Coronary artery (tissue), 2 donors: Measurements from ENCODE around the gene TNIP1.

ENCODE experiments used
- DNase-seq: peaks from one replicate; pipeline ENCODE4 v3.0.0-alpha.2; 2017; ENCODE audit warnings: low spot score
- H3K27ac ChIP-seq, 2 donors: fragments of 200-600 bp; sonication (generic); one replicate each; pipeline ENCODE4 v1.5.1; 2016 to 2019
- H3K4me3 ChIP-seq: fragments of 200-600 bp; sonication (generic); 2 replicates; pipeline ENCODE4 v1.5.1; 2016; ENCODE audit warnings: mild to moderate bottlenecking, moderate library complexity
- TF ChIP-seq, protein P1 (sequence below): fragments of 200-600 bp; sonication (generic); IDR thresholded peaks from one replicate; pipeline ENCODE4 v1.5.1; 2019; ENCODE audit warnings: antibody characterized with exemption

The TNIP1 gene

DNA sequence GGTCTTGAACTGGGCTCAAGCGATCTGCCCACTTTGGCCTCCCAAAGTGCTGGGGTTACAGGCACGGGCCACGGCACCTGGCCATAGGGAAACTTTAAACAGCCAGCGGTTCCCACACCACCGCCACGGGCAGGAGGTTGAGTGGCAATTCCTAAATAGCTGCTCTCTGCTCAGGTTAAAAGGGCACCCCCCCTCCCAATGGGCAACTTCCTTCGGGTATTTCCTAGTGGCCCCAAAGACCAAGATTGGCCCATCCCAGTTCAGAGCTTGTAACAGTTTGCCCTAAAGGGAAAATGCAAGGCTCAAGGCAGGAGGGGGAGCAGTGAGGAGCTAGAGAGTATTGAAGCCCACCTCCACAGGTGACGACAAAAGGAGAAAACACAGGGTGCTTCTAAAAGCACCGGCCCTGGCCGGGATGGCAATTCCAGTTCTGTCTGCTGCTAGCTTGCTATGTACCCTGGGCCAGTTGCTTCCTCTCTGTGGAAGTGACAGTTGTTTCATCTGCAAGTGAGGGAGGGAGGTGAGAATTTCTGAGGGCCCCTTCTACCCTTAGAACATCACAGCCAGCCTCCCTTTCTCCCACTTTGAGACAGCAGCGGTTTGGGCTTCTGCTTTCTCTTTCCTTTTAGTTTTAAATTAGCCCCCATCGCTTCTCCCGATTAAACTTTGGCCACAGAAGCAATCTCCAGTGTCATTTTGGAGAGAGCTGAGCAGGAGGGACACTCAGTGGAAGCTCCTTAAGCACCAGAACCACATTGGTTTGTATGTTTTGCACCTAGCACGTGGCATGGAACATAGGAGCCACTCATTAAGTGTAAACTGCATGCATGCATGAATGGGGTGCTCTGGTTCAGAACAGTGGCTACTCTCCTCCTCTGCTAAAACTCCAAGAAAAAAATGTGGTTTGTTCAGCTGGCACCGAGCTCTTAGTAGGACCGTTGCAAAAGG lies 17.3 kb upstream of the TNIP1 start:
- Histone ChIP-seq H3K4me3 (no peak overlapping the region), H3K27ac (no peak overlapping the region)
- TF ChIP-seq, protein P1, sequence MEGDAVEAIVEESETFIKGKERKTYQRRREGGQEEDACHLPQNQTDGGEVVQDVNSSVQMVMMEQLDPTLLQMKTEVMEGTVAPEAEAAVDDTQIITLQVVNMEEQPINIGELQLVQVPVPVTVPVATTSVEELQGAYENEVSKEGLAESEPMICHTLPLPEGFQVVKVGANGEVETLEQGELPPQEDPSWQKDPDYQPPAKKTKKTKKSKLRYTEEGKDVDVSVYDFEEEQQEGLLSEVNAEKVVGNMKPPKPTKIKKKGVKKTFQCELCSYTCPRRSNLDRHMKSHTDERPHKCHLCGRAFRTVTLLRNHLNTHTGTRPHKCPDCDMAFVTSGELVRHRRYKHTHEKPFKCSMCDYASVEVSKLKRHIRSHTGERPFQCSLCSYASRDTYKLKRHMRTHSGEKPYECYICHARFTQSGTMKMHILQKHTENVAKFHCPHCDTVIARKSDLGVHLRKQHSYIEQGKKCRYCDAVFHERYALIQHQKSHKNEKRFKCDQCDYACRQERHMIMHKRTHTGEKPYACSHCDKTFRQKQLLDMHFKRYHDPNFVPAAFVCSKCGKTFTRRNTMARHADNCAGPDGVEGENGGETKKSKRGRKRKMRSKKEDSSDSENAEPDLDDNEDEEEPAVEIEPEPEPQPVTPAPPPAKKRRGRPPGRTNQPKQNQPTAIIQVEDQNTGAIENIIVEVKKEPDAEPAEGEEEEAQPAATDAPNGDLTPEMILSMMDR: no peak
- DNase-seq: no peak

DNA sequence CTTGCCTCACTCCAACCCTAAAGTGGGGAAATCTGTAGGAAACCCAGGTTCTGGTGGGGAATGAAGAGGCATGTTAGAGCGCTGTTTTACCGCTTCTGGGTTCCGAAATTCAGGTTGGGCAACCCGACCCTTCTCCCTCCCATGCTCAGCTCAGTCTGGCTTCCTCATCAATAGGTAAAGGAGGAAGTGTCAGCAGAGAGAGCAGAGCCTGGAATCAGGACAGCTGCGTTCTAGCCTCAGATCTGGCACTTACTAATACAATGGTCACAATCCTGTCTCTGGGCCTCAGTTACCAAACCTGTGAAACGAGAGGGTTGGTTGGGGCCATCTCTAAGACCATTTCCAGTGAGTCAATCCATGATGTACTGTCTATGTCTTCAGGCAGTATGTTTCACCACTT lies 16.2 kb upstream of the TNIP1 start:
- Histone ChIP-seq H3K27ac (no peak overlapping the region), H3K4me3 (no peak overlapping the region)
- TF ChIP-seq, protein P1: no peak
- DNase-seq: no peak

DNA sequence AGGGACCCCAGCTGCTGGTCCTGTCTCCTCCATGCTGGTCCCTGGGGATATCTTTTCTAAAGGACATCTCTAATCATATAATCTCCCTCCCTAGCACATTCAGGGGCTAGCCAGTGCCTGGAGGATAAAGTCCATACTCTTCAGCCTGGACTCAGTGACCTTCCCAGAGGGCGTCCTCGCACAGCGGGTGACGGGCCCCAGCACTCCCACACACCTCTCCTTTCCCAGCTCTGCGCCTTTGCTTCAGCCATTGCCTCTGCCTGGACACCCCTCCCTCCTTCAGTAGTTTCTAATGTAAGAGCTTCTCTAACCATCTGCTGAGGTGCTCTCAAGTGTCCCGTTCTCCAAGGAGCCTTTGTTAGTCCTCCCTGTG lies 15.2 kb upstream of the TNIP1 start:
- peak overlapping the region in 1 of 2 donors; percentile 85 for H3K27ac ChIP-seq
- H3K4me3 ChIP-seq: no peak overlapping the region
- no peak for DNase-seq
- TF ChIP-seq, protein P1: no peak

DNA sequence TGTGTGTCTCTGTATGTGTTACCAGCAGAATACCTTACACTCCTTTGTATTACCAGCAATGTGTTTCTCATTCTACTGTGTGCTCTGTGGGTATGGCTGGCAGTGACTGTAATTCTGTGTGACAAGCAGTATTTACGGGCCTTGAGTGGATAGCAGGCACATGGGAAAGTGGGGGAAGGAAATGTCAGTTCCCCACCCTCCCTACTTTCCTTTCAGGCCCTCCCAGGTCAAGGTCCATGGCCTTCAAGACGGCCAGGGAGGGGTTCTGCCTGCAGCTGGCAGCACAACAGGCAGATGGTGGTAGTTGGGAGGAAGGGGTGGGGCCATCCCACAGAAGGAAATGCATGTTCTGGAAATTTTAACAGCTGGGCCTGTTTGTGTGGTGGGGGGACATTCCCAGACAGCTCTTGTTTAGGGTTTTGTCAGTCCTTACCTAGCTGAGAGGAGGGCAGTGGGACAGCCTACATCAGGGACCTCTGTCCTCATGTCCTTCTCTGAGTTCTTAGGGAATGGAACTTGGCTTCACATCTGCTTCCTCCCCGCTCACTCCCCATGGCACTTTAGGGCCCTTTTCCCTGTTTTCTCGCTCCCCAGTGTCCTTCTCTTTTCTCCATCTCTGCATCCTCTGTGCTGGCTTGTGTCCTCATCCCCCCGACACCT lies 14.6 kb upstream of the TNIP1 start:
- no peak for DNase-seq

DNA sequence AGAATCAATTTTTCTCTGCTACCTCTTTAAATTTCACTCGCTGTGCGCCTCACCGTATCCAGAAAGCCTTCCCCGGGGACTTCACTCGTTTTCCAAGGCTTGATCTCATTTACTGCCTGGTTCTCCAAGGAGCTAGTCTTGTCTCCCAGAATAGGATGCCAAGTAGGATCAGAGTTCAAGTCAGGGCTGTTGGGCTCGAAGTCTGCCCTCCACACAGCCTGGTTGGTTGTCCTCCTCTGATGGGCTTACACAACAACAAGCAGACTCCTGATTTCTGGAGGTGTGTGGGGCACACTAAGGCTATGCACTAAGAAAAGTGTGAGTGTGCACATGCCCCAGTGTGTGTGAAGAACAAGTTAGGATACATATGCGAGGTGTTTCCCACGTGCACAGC lies 14.0 kb upstream of the TNIP1 start:
- TF ChIP-seq, protein P1: no peak
- DNase-seq: no peak
- Histone ChIP-seq H3K27ac (peak overlapping the region; percentile 28 to 85), H3K4me3 (peak overlapping the region; percentile 24)

More for the DNA sequence above, 14.6 kb upstream of the TNIP1 start:
- H3K4me3 ChIP-seq: no peak overlapping the region
- TF ChIP-seq, protein P1: no peak
- peak overlapping the region; percentile 28 to 85 for H3K27ac ChIP-seq

DNA sequence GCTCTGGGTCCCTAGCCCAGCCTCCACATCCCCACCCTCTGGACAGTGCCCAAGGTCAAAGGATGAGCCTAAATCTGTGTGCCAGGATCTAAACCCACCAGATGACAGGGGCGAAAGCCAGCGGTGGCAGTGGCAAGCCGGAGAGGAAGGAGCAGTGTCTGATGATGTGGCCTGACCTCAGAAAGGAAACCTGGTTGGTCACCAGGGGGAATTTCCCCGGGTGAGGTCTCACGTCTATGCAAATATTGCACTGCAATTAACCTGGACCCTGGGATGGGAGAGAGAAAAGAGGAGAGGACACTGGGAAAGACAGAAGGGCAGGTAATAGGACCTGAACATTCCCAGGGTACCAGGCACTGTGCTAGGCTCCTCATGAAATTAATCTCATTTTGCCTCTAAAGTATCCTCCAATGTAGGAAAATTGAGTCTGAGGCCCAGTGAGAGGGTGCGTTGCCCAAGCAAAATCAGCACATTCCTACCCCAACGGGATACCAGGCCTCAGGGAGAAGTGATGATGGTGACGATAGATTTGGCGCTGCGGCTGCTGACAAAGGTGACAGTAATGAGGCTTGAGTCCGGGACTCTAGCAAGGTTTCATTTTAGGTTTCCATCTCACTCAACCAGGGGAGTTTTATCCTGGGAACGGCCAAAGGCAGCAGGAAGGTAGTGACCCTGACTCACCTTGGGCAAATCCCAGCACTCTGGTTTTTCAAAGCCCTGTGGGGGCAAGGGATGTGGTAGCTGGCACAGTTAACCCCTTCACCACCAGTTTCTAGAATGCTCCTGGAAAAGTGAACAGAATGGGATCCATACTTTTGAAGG lies 13.4 kb upstream of the TNIP1 start:
- DNase-seq: no peak
- Histone ChIP-seq H3K27ac (peak overlapping the region; percentile 35 to 85), H3K4me3 (peak overlapping the region; percentile 24)
- TF ChIP-seq, protein P1: no peak
